RWPE1 (cell line): ENCODE measurements around the gene CD300LF.

Source experiments
- CTCF ChIA-PET: fragments of 350-600 bp; sonication (Branson Sonifier 250); formaldehyde crosslinking; extraction: SDS; loops from one replicate; lab custom pipeline; 2021; lab: Yijun Ruan, JAX
- POLR2A ChIA-PET: fragments of 400-600 bp; formaldehyde crosslinking; extraction: SDS; loops from one replicate; lab custom pipeline; 2020; ENCODE audit warnings: antibody characterized with exemption; ENCODE audit not compliant: low non-redundant PET; lab: Yijun Ruan, JAX
- DNase-seq: peaks from one replicate; pipeline ENCODE4 v3.0.0; 2012; ENCODE audit warnings: low spot score
- H3K27ac ChIP-seq: fragments of 450-650 bp; 2 replicates; pipeline ENCODE4 v1.5.1; 2017
- CTCF ChIP-seq: fragments of 450-650 bp; conservative IDR thresholded peaks from 2 replicates; pipeline ENCODE4 v1.5.1; 2017; ENCODE audit warnings: low read depth, mild to moderate bottlenecking

The CD300LF gene

GRCh38 chr17:74748529-74749278 lies 36.0 kb upstream of the CD300LF start, which contains the start of gene NHERF1:
Gene NHERF1 (plus strand): TSS chr17:74748628. CDS start chr17:74748847, 219 bp downstream.
- peak within 1 kb of the TSS; percentile 81 for H3K27ac ChIP-seq
- CTCF ChIA-PET = interaction anchor here (0.7 to 2.2 kb wide), 4 partner anchors 11 to 43 kb away, joined by 4 to 23 read pairs (median 12); partner anchors contain the start of gene NAT9
- 0 out of 2 replicates have a peak, but pooled peaks have one; percentile 0 for TF ChIP-seq CTCF
- POLR2A ChIA-PET = interaction anchor here (1.2 to 2.1 kb wide), 5 partner anchors 9 to 28 kb away, joined by 3 to 8 read pairs (median 6); partner anchors contain the start of gene NAT9
- DNase-seq = peak; percentile 96

GRCh38 chr17:74748279-74748528 lies 35.5 kb upstream of the CD300LF start:
- no peak for DNase-seq
- POLR2A ChIA-PET = interaction anchor here (1.3 to 1.4 kb wide), 2 partner anchors 11 to 28 kb away, joined by 3 to 6 read pairs; partner anchors contain the start of gene NAT9
- peak overlapping the region; percentile 81 for H3K27ac ChIP-seq
- CTCF ChIA-PET = no interaction called here
- 0 out of 2 replicates have a peak, but pooled peaks have one; percentile 13 for TF ChIP-seq CTCF

- DNase-seq = no peak
- H3K27ac ChIP-seq = peak overlapping the region; percentile 81
- no peak for TF ChIP-seq CTCF
- CTCF ChIA-PET = interaction anchor here (0.6 to 4.0 kb wide), 5 partner anchors 9 to 44 kb away, joined by 3 to 42 read pairs (median 10); no protein-coding TSS in a partner anchor
- POLR2A ChIA-PET = interaction anchor here (0.6 kb wide), 3 partner anchors 26 to 349 kb away, joined by 3 to 7 read pairs (median 5); a partner anchor contains a TSS
These were observed 34.2 kb upstream of the CD300LF start for GRCh38 chr17:74746922-74747321.

GRCh38 chr17:74746376-74746775 lies 33.7 kb upstream of the CD300LF start:
- no peak for DNase-seq
- no peak for TF ChIP-seq CTCF
- CTCF ChIA-PET = interaction anchor here (0.6 to 4.0 kb wide), 6 partner anchors 9 to 45 kb away, joined by 3 to 42 read pairs (median 6); no protein-coding TSS in a partner anchor
- POLR2A ChIA-PET = interaction anchor here (0.6 to 1.4 kb wide), 3 partner anchors 30 to 82 kb away, joined by 3 to 6 read pairs (median 3); partner anchors contain the start of gene NAT9
- peak overlapping the region; percentile 10; the same call in 1 of the 2 replicates for H3K27ac ChIP-seq

- ChIA-PET POLR2A (interaction anchor here (1.0 to 1.4 kb wide), 2 partner anchors 24 to 30 kb away, joined by 3 to 6 read pairs; partner anchors contain the start of gene NAT9), CTCF (interaction anchor here (0.6 to 4.0 kb wide), 13 partner anchors 14 to 180 kb away, joined by 3 to 42 read pairs (median 4); partner anchors contain the start of gene NAT9)
- no peak for TF ChIP-seq CTCF
- peak overlapping the region; percentile 0 for H3K27ac ChIP-seq
- DNase-seq = no peak
These were observed 32.9 kb upstream of the CD300LF start for GRCh38 chr17:74745548-74746177.
